GM19397 (cell line): ENCODE data around the gene FAM114A1.
"Not testable (repeated sequence)": the region's sequence is repeated elsewhere in the genome, so short reads cannot be mapped to it uniquely, and the experiment has no call there.

Experiments
- ATAC-seq: cut with Tn5 transposase; IDR thresholded peaks from one replicate; pipeline ENCODE4 v1.9.1; 2021; ENCODE audit warnings: mild to moderate bottlenecking, moderate library complexity; ENCODE audit not compliant: unreplicated experiment

FAM114A1 gene

DNA sequence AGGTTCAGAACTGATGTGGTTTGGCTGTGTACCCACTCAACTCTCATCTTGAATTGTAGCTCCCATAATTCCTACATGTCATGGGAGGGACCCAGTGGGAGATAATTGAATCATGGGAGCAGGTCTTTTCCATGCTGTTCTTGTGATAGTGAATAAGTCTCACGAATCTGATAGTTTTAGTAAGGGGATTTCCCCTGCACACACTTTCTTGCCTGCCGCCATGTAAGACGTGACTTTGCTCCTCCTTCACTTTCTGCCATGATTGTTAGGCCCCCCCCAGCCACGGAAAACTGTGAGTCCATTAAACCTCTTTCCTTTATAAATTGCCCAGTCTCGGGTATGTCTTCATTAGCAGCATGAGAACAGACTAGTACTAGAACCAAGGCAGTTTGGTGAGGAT, 91.6 kb downstream of the FAM114A1 start:
- ATAC-seq: not testable (repeated sequence)

DNA sequence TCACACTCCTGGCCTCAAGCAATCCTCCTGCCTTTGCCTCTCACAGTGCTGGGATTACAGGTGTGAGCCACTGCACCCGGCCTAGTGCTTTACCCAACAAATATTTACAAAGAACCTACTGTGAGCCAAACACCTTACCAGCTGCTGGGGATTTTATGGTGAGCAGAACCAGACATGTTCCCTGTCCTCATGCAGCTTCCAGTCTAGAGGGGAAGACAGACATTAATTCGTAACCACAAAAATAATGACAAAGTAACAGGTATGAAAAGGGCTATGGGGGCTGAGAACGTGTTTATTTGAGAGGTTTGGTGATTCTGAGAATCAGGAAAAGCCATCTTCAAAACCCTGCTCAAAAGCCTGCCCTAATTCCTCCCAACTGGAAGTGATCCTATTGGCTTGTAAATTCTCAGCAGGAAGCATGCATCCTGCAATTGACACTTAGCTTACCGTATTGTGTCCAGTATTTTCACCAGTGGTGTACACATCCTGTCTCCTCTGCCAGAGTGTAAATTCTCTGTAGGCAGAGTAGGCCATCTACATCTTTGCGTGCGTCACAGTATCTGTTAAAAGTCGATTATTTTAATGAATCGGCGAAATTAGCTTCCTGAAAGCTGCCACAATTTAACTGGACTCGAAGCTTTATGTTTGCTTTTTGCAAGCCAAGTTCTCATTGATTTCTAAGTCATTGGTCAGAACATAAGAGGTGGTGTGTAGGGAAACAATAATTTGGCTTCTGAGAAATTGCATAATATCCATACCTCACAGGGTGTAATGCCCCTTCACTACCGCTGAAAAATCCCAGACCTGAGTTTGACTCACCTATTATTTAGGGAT, 97.6 kb downstream of the FAM114A1 start:
- no peak for ATAC-seq

DNA sequence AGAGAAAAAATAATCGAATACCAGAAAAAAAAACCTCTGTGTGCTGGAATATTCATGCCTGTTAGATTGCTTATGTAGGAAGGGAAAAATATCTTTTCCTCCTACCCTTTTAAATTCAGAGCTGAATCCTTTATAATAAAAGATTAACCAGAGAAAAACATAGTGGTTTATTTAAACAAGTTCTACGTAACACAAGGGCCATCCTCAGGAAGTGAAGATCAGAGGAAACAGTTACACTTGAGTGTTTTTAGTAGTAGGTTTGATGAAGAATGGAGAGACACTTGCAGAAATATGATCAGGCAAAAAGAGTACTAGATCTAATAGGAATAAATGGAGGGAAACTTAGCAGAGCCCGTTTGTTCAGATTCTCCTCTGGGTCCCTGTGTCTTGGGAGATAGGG, 98.3 kb downstream of the FAM114A1 start:
- ATAC-seq: no peak

DNA sequence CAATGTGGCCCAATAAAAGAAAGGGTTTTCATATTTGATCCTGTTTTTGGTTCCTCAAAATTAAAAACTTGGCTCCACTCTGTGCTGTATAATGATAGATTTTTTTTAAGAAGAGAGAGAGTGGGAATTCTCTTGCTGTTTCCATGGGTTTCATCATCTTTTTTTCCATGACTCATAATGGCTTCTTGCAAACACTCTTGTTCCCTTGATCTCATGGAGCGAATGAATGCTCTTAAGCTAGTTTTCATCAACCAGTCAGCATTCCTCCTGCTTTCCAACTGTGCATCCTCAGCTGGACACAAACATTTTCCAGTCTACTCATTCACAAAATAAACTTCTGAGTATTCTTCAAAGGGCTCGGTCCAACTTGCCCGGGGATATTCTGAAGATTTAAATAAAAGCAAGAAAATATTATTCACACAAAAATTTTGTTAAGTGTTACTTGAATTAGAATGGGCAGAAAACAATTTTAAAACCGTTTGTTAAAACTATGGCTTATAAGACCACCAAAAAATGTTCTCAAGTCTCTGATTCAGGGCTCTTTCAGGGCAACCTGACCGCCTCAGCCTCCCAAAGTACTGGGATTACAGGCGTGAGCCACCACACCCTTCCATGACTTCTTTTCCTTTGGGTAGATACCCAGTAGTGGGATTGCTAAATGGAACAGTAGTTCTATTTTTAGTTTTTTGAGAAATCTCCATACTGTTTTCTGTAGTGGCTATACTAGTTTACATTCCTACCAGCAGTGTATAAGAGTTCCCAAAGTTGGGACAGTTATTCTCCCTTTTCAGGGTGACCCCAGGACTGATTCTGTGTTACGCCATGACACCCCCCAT, 99.9 kb downstream of the FAM114A1 start:
- ATAC-seq: no peak

DNA sequence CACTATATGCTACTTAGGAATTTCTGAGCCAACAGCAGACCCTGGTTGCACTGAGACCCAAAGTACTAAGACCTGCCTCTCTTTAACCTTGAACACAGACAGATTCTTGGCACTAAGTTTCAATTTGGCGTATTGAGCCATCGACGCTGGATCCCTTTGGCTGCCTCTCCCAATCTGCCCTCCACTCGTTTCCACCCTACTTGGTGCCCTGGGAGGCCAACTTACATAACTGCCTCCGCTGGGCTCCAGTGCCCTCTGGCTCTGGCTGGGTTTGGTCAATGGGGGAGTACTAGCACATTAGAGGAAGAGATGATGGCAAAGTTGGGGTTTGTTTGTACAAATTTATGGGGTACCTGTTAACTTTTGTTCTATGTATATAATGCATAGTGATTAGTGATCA, 101.1 kb downstream of the FAM114A1 start:
- no peak for ATAC-seq

DNA sequence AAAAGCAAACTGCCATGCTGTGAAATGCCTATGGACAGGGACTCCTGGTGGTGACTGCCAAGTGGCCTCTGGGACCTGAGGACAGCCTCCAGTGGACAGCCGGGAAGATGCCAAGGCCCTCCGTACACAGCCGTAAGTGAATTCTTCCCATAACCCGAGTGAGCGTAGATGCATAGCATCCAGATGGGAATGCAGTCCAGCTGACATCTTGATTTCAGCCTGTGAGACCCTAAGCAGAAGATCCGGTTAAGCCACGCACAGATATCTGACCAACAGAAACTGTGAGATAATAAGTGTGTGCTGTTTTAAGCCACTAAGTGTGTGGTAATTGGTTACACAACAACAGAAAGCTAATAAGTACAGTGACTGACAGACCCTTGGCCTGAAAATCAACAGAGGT, 108.7 kb downstream of the FAM114A1 start:
- no peak for ATAC-seq

DNA sequence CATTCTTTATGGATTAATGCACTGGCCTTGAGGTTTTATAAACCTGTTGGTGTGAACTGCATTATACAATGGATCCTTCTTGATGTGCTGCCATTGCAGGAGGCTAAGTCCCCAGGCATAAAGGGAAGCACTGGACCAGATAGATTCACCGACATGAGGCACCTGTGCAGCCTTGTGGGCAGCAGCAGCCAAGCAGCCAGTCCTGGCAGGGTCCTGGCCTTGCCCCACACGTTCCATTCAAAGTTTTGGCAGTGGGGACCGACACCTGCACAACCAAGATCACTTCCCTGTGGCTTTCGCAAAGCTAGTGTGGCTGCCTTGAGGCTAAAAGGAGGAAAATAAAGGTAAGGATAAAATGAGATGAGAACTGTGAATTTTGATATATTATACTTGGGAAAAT, 111.5 kb downstream of the FAM114A1 start:
- no peak for ATAC-seq

DNA sequence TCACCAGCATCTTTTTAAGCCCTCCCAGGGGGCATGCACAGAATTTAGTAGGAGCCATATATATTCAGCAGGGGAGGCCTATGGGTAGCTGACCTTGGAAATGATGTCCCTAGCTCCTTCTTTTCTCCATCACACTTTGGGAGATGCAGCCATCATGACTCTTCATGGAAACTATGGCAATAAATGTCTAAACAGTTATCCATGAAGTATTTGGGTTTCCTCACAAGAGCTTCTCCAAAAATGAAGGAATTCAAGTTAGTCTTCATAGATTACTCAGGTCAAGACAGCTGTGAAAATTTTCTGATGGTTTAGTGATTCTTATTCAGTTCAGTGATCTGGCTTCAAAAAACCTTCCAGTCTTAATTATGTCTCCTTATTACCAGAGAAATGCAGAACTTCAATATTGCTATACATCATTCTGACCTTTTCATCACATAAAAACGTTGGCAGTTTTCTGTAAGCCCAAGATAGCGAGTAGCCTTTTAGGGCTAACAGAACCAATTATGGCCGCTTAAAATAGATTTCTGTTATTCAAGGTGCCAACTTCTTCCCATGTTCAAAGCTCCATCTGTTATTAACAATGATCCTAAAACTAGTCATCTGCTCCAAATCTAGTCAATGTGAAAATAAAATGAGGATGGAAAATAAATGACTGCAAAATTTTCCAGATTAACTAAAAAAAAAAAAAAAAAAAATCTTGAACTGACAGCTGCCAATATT, 112.1 kb downstream of the FAM114A1 start:
- ATAC-seq: no peak

DNA sequence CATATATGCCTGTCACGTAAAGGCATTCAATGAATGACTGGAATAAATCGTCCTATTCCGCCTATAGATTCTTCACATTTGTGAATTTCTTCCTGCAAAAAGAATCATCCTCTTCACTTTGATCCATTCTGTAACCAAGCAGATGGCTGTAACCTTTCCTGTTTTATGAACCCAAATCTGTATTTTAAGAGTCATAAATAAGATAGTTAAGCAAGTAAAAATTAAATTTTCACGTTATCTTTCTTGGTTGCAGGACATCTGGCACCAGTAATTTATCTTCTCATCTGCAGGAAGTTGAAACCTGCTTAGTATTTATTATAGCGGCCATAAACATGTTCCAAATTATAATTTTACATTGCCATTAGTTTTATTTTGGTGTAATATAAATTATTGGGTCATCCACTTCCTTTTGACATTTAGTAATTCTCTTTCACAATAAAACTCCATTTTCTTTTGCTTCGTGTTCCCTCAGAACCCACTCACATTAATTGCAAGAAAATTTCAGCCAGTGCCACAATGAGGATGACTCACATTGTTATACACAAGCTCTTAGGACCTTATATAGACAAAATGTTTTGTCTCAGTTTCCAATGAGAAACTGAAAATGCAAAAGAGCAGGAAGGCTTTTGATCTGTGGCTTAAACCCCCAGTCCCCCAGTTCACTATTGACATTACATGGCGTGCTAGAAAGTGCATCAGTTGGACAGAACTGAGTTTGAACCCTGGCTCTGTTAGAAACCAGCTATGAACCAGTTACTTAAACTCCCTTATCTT, 113.5 kb downstream of the FAM114A1 start:
- ATAC-seq: no peak

DNA sequence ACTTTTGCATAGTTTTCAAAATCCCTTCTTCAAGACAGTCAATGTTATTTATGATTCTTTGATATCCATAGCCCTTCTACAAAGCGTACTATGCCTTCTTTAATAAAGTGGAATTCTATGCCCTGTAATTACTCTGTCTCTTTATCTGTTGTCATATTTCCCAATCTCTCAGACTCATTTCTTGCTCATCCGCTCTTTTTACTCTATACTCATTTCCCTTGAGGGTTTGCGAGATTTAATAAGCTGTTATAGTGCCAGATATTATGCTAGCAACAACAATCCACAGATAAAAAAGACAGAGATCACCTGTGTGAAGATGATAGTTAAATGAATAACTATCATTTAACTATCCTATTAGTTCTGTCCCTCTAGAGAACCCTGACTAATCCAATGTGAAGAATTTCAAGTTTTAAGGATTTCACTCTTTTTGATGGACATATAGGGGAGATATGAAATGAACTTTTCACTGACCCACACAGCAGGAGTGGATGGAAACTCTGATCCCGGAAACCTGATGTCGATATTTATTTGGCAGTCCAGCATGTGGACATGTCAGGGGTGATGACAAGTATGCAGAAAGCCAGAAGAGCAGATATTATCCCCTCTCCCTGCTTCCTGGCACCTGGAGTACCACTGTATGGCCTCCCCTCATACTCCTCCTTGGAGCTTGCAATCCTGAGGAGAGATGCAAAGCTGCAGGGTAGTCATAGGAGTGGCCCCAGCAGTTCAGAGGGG, 114.9 kb downstream of the FAM114A1 start:
- ATAC-seq: no peak

DNA sequence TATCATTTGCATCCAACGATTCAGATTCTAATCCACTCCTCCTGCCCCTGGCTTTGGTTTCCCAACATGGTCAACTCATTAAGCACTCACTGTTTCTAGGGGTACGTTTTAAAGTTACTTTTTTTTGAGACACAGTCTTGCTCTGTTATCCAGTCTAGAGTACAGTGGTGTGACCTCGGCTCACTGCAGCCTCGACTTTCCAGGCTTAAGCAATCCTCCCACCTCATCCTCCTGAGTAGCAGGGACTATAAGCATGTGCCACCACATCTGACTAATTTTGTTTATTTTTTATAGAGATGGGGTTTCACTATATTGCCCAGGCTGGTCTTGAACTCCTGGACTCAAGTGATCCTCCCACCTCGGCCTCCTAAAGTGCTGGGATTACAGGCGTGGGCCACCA, 115.7 kb downstream of the FAM114A1 start:
- no peak for ATAC-seq

DNA sequence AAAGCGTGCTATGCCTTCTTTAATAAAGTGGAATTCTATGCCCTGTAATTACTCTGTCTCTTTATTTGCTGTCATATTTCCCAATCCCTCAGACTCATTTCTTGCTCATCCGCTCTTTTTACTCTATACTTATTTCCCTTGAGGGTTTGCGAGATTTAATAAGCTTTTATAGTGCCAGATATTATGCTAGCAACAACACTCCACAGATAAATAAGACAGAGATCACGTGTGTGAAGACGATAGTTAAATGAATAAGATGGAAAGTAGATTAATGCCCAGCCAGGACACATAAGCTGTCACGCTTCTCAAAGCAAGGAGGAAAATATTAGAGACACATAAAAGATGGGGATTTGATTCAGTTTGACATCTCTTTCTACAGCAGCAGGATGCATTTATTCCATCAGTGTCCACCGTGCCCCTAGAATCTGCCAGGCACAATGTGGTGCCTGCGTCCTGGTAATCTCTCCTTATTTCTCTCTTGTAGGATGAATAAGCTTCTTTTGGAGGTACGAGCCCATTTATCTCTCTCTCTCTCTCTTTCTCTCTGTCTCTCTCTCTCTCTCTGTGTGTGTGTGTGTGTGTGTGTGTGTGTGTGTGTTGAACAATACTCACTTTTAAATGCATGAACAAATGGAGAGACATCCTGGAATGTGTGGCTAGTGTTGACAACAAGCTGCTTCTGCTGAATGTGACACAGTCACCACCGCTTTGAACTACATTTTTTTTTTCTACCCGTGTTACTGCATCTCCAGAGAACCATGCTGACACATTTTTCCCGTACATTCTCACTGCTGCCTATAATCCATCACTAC, 116.4 kb downstream of the FAM114A1 start:
- no peak for ATAC-seq

DNA sequence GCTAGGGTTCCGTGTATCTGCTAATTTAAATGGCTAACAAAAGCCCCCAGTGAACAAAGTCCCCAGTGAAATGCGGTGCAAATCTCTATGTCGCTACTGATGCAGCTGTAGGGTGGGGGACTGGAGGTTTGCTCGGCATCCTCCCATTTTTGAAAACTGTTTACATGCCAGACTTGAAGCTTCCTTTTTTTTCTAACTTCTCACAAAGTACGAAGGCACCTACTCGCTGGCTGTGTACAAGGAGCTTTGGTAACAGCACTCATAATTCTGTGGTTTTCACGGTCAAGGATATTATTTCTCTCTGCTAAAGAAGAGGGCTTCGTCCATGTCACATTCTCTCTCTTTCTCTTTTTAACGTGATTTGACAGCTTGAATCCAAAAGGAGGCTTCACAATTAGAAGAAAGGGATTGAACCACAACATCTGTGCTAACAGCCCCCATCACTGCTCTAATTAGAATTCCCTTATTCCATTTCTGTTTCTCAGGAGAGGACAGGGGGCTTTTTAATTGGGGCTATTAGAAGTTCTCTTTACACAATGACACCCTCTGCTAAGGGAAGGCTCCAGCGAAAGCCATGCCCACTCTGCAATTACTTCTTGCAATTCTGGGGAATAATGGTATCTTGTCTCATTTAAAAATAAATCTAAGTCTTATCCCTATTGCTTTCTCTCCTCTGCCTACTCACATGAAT, 117.9 kb downstream of the FAM114A1 start:
- ATAC-seq: no peak

DNA sequence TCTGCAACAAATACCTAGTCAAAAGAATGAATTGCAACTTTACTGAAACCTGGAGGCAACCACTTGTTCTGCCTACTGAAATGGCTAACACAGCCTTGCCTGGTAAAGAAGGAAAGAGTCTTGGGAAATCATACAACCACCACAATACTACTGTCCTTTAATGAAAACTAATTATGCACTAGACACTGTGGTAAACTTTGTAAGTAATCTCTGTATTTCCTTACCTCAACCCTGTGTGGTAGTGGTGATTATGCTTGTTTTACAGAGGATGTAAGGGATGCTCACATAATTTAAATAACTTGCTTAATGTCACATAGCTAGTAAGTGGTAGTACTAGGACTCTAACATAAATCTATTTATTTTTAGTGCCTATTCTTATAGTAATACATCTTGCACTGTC, 119.9 kb downstream of the FAM114A1 start:
- no peak for ATAC-seq

DNA sequence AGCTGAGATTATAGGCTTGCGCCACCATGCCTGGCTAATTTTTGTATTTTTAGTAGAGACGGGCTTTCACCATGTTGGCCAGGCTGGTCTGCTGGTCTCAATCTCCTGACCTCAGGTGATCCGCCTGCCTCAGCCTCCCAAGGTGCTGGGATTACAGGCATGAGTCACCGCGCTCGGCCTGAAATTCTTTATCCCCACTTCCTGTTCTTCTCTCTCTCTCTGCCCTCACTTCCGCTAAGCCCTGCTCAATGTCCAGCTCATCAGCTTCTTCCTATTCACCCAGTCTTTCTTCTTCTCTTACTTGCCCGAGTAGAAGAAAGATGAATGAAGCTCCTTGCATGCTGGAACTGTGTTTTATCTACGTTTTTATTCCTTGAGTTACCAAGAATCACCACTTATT, 120.7 kb downstream of the FAM114A1 start:
- ATAC-seq: not testable (repeated sequence)

DNA sequence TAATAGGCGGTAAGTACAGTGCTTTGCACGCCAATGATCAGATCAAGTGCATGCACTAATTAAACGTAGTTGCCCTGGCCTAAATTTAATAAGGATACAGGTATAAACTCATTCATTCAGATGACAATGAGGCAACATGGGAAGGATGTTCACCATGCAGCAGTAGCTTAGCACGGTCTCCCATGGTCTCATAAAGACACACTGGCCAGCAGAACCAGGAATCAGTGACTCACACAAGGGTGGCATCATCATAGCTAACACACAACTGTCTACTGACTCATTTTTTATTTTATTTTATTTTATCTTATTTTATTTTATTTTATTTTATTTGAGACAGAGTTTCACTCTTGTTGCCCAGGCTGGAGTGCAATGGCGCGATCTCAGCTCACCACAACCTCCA, 121.9 kb downstream of the FAM114A1 start:
- no peak for ATAC-seq

DNA sequence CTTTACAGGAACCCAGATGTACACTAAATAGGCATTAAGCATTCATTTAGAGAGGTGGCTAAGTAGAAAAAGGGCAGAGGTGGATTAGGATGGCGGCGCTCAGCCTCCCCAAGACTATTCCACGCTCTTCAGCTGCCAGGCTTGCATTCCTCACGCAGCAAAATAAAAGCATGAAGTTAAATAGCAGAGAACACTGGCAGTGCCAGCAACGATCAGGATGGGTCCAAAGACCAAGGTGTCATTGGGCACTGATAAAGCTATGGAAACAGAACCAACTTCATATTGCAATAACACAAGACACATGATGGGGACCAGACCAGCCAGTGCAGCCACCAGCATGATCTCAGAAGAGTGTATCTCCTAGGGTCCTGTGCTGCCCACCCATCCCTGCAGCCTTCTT, 122.6 kb downstream of the FAM114A1 start:
- no peak for ATAC-seq

DNA sequence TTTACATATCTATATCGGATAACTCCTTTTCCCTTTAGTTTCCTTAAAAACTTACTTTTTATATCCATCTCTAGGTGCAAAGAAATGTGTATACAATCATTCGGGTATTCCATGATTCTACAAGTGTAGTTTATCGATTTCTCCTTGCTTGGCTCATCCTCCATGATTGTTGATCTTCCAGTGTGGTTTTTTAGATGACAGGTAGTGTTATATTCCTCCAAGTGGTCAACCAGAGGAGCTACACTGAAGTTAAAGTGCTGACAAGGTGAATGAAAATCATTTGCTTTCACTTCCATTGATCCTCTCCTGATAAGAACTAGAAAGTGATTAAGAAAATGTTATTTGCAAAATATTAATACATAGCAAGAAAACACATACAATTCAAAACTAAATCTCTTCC, 126.1 kb downstream of the FAM114A1 start:
- ATAC-seq: no peak

DNA sequence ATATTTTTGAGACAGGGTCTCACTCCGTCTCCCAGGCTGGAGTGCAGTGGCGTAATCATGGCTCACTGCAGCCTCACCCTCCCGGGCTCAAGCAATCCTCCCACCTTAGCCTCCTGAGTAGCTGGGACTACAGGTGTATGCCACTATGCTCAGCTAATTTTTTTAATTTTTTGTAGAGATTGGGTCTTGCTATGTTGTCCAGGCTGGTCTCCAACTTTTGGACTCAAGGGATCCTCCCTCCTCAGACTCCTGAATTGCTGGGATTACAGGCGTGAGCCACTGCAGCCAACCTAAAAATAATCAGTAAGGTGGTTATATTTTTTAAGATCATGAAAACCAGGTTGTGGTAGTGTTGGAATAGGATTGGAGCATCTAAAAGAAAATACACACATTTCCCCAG, 126.5 kb downstream of the FAM114A1 start:
- ATAC-seq: no peak
